ENCODE measurements around the gene EPC2.

DNA sequence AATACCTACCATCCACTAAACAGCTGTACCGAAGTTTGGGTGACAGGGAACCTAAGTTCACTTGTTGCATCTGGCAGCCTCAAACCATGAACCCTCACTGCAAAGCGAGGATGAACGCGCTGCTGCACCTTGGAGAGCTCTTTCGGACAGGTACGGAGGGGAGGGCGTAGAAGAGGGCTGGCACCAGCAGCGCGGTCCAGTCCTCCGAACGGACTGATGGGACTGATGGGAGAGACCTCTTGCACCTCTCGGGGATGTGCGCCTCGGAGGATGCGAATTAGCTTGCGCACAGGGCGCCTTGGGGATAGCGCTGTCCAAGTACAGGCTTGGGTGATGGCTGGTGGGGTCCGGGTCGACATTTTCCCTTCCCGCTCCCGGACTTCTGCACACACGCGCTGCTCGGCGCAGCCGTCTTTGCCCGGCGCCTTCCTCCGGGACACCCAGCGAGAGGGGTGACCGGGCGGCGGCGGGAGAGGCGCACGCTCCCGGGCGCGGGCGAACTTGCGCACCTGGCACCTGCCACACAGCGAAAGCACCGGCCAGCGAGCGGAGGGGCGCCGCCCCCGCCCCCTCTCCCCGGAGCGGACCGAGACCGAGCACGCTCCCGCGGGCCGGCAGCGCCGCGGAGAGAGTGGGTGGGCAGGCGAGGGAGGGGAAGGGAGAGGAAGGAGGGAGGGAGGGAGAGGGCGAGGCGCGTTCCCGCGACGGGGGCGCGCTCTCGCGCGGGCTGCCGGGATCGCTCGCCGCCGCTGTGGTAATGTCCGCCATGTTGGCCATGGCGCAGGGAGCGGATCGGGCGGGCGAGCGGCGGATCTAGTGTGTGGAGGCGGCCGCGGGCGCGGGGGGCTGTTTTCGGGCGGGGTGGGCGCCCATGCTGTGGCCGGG is at the start of gene EPC2:
- TF ChIP-seq POLR2A (IDR thresholded peaks at IDR 0.05; ENCODE audit: low read depth, low read length) (peak; percentile 82), TAF1 (IDR thresholded peaks at IDR 0.05; ENCODE audit: low read depth, low read length) (peak; percentile 76)
